KOPT-K1 (cell line): ENCODE data around the gene LAMC2.

Experiments used
- H3K27ac ChIP-seq: fragments of 200-600 bp; sonication (generic); 2 replicates; pipeline ENCODE4 v1.5.1; 2016; ENCODE audit warnings: antibody characterized with exemption, mild to moderate bottlenecking, low read depth, low read length; ENCODE audit not compliant: poor library complexity, severe bottlenecking
- H3K36me3 ChIP-seq: fragments of 200-600 bp; sonication (generic); 2 replicates; pipeline ENCODE4 v1.5.1; 2017; ENCODE audit warnings: antibody characterized with exemption, mild to moderate bottlenecking, low read length, moderate library complexity; ENCODE audit not compliant: insufficient read depth
- H3K9me3 ChIP-seq: fragments of 200-600 bp; sonication (generic); 2 replicates; pipeline ENCODE4 v1.5.1; 2017; ENCODE audit warnings: antibody characterized with exemption, low read length, mild to moderate bottlenecking; ENCODE audit not compliant: insufficient read depth, poor library complexity, severe bottlenecking

Gene LAMC2

GRCh38 chr1:183161391-183161790 lies 24.7 kb upstream of the LAMC2 start:
- H3K9me3 ChIP-seq = no peaks in the 10 kb centered on the region
- H3K27ac ChIP-seq = no peak overlapping the region
- H3K36me3 ChIP-seq = no peaks in the 10 kb centered on the region

DNA sequence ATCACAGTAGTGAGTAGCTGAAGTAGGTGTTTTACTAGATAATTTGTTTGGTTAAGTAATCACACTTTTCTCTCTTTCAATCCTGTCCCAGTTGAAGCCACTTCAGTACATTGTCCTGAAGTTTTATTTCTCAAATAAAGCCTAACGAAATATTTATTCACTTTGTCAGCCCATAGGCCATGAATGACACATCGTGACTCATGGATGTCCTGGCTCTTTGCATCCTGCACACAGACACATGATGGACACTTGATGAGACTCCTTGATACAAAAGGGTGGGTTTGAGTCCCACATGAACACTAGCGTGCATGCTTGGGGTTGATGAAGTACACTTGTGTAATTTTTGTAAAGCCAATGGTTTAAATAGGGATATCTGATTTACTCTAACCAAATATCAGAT lies 22.7 kb upstream of the LAMC2 start:
- Histone ChIP-seq H3K27ac (no peak overlapping the region), H3K9me3 (no peaks in the 10 kb centered on the region), H3K36me3 (no peaks in the 10 kb centered on the region)

DNA sequence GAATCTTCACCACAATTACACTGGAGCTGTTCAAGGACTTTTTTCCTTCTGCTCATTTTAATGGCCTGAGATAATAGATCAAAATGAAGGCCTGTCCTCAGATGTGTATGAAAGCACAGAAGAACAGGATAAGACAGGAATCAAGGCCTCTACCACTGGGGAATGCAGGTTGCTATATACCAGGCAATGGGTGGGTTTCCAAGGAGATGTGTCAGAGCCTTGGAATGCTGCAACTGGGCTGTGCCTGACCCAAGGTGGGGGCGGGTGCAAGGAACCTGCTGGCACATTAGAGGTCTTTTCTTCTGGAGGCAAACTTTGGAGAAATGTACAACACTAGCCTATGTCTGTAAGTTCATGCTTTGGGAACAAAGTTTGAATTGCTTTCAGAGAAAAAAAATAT lies 21.7 kb upstream of the LAMC2 start:
- no peaks in the 10 kb centered on the region for H3K9me3 ChIP-seq
- no peaks in the 10 kb centered on the region for H3K36me3 ChIP-seq
- no peak overlapping the region for H3K27ac ChIP-seq

DNA sequence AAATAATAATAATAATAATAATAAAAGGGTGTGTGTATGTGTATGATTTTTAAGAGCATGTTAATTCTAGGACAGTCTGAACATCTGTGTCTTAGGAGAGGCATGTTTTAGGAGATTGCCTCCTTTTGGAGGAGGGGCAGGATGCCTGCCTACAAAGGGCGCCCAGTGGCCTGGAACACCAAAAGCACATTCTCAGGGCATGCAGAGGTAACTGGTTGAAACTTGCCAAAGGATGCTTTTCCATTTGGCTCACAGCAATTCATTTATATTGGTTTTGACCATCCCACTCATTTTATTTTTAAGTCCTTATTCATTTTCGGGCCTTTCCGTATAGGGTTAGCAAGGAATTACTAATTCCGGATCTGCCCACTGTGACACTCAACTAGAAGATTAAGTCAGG lies 21.1 kb upstream of the LAMC2 start:
- no peaks in the 10 kb centered on the region for H3K9me3 ChIP-seq
- H3K36me3 ChIP-seq = no peaks in the 10 kb centered on the region
- H3K27ac ChIP-seq = no peak overlapping the region

GRCh38 chr1:183165456-183165855 lies 20.6 kb upstream of the LAMC2 start:
- no peak overlapping the region for H3K27ac ChIP-seq
- no peaks in the 10 kb centered on the region for H3K9me3 ChIP-seq
- H3K36me3 ChIP-seq = no peaks in the 10 kb centered on the region

DNA sequence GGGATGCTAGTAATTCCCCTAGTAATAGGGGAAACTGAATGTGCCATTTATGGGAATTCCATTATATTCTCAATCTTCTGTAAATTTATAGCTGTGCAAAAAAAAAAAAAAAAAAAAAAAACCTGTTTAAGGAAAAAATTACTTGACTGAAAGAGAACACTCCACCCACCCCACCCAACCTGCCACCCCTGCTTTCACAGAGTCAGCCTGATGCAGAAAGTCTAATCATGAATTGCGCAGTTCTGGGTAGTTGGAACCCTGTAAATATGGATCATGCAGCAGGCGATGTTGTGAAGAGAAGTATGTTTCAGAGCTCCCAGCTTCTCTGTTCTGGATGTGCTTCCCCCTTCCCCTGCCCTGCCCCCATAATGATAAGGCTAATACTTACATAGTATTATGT lies 19.6 kb upstream of the LAMC2 start:
- no peaks in the 10 kb centered on the region for H3K9me3 ChIP-seq
- no peaks in the 10 kb centered on the region for H3K36me3 ChIP-seq
- H3K27ac ChIP-seq = no peak overlapping the region

- Histone ChIP-seq H3K9me3 (no peaks in the 10 kb centered on the region), H3K27ac (no peak overlapping the region), H3K36me3 (no peaks in the 10 kb centered on the region)
These were observed 18.4 kb upstream of the LAMC2 start for GRCh38 chr1:183167676-183168075.

DNA sequence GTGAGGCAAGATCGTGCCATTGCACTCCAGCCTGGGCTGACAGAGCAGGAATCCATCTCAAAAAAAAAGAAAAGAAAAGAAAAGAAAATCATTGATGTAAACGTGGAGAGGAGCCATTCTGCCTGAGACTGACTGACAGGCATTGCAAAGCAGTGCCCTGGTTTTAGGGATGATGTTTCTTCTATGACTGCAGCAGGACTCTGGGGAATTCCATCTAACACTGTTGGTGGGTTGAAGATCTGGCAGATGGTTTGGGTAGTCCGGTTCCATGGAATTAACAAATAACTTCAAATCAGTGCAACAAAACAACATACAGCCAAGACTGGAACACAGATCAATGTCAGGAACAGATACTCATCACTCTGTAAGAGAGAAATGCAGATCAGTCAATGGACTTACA lies 17.8 kb upstream of the LAMC2 start:
- Histone ChIP-seq H3K27ac (no peak overlapping the region), H3K36me3 (no peaks in the 10 kb centered on the region), H3K9me3 (no peaks in the 10 kb centered on the region)

DNA sequence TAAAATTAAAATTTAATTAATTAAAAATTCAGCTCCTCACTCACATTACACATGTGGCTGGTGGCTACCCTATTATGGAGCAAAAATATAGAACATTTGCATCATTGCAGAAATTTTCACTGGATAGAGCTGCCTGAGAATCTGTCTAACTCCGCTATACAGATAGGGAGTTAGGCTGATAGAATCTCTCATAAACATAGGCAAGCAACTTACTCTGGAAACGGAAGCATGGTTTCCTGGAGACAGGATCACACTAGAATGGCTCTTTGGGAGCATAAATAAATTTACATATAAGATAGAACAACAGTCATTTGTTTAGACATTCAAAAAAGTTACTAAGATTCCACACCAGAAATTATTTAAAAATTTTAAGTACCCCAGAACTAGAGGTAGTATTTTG lies 12.2 kb upstream of the LAMC2 start:
- Histone ChIP-seq H3K36me3 (no peaks in the 10 kb centered on the region), H3K9me3 (no peaks in the 10 kb centered on the region), H3K27ac (no peak overlapping the region)

GRCh38 chr1:183175631-183176030 lies 10.4 kb upstream of the LAMC2 start:
- H3K9me3 ChIP-seq = no peaks in the 10 kb centered on the region
- no peaks in the 10 kb centered on the region for H3K36me3 ChIP-seq
- no peak overlapping the region for H3K27ac ChIP-seq

GRCh38 chr1:183178545-183178944 lies 7.5 kb upstream of the LAMC2 start:
- Histone ChIP-seq H3K9me3 (no peaks in the 10 kb centered on the region), H3K27ac (no peak overlapping the region), H3K36me3 (no peaks in the 10 kb centered on the region)

GRCh38 chr1:183179033-183179432 lies 7.0 kb upstream of the LAMC2 start:
- no peak overlapping the region for H3K27ac ChIP-seq

GRCh38 chr1:183180218-183180617 lies 5.8 kb upstream of the LAMC2 start:
- no peak overlapping the region for H3K27ac ChIP-seq

More at GRCh38 chr1:183179033-183179432, 7.0 kb upstream of the LAMC2 start:
- no peaks in the 10 kb centered on the region for H3K36me3 ChIP-seq
- H3K9me3 ChIP-seq = no peaks in the 10 kb centered on the region

DNA sequence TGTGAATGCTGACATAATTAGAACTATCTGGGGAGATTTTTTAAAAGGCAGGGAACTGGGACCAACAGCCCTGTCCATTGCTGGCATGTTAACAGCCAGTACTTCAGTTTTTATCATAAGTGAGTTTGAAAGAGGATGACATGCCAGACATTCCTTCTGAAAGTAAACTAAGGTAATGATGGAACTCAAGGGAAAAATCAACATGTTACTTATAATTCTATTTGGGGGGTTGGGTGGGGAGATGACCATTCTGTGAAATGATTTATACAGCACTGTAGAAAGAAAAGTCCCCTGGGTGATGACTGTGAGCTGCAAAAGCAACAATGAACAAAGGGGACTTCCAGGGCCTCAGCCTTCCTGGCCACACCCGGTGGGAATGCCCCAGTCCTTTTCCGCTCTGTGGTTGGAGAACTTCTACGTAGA lies 5.4 kb upstream of the LAMC2 start:
- Histone ChIP-seq H3K9me3 (no peaks in the 10 kb centered on the region), H3K27ac (no peak overlapping the region), H3K36me3 (no peaks in the 10 kb centered on the region)

More at GRCh38 chr1:183180218-183180617, 5.8 kb upstream of the LAMC2 start:
- Histone ChIP-seq H3K9me3 (no peaks in the 10 kb centered on the region), H3K36me3 (no peaks in the 10 kb centered on the region)

- Histone ChIP-seq H3K27ac (no peak overlapping the region), H3K9me3 (no peaks in the 10 kb centered on the region), H3K36me3 (no peaks in the 10 kb centered on the region)
These were observed 777 bp downstream of the LAMC2 start for GRCh38 chr1:183186841-183187240.

DNA sequence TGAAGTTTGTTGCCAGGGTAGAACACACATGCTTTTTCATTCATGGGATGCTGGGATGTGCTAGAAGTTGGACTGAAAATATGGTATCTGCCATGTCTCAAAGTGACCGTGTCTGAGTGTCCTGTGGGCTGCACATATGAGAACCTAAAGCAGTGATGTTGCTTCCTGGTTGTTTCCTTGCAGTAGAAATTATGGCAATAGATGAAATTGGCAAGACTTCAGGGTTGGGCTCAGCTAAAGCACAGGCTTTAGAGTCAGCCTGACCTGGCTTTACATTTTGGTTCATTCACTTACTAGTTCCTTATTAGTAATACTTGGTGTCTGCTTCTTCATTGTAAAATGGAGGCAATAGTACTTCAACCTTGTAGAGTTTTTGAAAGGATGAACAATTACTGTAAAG lies 2.2 kb downstream of the LAMC2 start:
- H3K36me3 ChIP-seq = no peaks in the 10 kb centered on the region
- H3K9me3 ChIP-seq = no peaks in the 10 kb centered on the region
- H3K27ac ChIP-seq = no peak overlapping the region

DNA sequence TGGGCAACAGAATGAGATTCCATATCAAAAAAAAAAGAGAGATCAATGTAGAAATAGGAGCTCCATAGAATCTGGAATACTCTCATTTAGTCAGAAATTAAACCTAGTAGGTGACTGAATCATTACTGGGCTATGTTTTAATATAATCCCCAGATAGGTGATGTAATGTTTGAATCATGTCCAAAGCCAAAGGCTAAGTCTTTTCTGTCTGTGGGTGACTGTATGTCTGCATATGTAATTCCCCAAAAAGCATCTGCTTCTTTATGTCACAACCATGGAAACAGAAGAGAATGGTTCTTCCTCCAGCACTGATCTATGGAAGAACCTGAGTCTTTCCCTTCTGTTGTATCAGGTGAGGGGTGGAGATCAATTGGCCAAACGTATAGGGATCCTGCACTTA lies 5.8 kb downstream of the LAMC2 start:
- Histone ChIP-seq H3K27ac (no peak overlapping the region), H3K36me3 (no peaks in the 10 kb centered on the region), H3K9me3 (no peaks in the 10 kb centered on the region)
